ENCODE results near the gene TUBG1.

TUBG1 gene

GRCh38 chr17:42579794-42580551 is 29.5 kb upstream of the TUBG1 start:
- no peak for DNase-seq (ENCODE audit: low read depth)
- TF ChIP-seq CTCF (conservative IDR thresholded peaks at IDR 0.05; ENCODE audit: low read depth, low read length): no peak
- H3K4me3 ChIP-seq (ENCODE audit: low read length): no peak overlapping the region

GRCh38 chr17:42581744-42582270 is 27.7 kb upstream of the TUBG1 start:
- no peak overlapping the region for H3K4me3 ChIP-seq (ENCODE audit: low read length)
- no peak for TF ChIP-seq CTCF (conservative IDR thresholded peaks at IDR 0.05; ENCODE audit: low read depth, low read length)
- DNase-seq (ENCODE audit: low read depth): no peak

GRCh38 chr17:42584880-42585279 is 24.6 kb upstream of the TUBG1 start:
- no peak for DNase-seq (ENCODE audit: low read depth)
- no peak for TF ChIP-seq CTCF (conservative IDR thresholded peaks at IDR 0.05; ENCODE audit: low read depth, low read length)
- H3K4me3 ChIP-seq (ENCODE audit: low read length): no peak overlapping the region

- TF ChIP-seq CTCF (conservative IDR thresholded peaks at IDR 0.05; ENCODE audit: low read depth, low read length): no peak
- H3K4me3 ChIP-seq (ENCODE audit: low read length): no peak overlapping the region
- no peak for DNase-seq (ENCODE audit: low read depth)
These were observed 24.1 kb upstream of the TUBG1 start for GRCh38 chr17:42585353-42585752.

GRCh38 chr17:42586514-42587230 is 22.8 kb upstream of the TUBG1 start:
- TF ChIP-seq CTCF (conservative IDR thresholded peaks at IDR 0.05; ENCODE audit: low read depth, low read length): no peak
- no peak for DNase-seq (ENCODE audit: low read depth)
- no peak overlapping the region for H3K4me3 ChIP-seq (ENCODE audit: low read length)

GRCh38 chr17:42590886-42591285 is 18.6 kb upstream of the TUBG1 start:
- DNase-seq (ENCODE audit: low read depth): no peak
- no peak overlapping the region for H3K4me3 ChIP-seq (ENCODE audit: low read length)
- no peak for TF ChIP-seq CTCF (conservative IDR thresholded peaks at IDR 0.05; ENCODE audit: low read depth, low read length)
